Trophoblast cell (in vitro differentiated cells and primary cell): ENCODE data around the gene KRT8.
A peak's percentile ranks its signal among the peaks of the same experiment; 100 is the strongest.

Experiments used
- DNase-seq, 2 donors: peaks; one replicate each; pipeline ENCODE4 v3.0.0-alpha.2; 2016
- H2AFZ ChIP-seq: 2 replicates; pipeline ENCODE4 v1.6.1; 2013; ENCODE audit warnings: low read length, moderate library complexity, mild to moderate bottlenecking; ENCODE audit not compliant: insufficient read depth, poor library complexity
- H2AK5ac ChIP-seq: 2 replicates; pipeline ENCODE4 v1.6.1; 2013; ENCODE audit warnings: mild to moderate bottlenecking, low read length
- H2BK120ac ChIP-seq: 2 replicates; pipeline ENCODE4 v1.6.1; 2013; ENCODE audit warnings: low read length, mild to moderate bottlenecking, moderate library complexity; ENCODE audit not compliant: insufficient read depth, poor library complexity
- H2BK12ac ChIP-seq: 2 replicates; pipeline ENCODE4 v1.6.1; 2013; ENCODE audit warnings: mild to moderate bottlenecking, low read length, moderate library complexity
- H2BK5ac ChIP-seq: 2 replicates; pipeline ENCODE4 v1.6.1; 2013; ENCODE audit warnings: low read length, low read depth, moderate library complexity, mild to moderate bottlenecking; ENCODE audit not compliant: poor library complexity
- H3K14ac ChIP-seq: 2 replicates; pipeline ENCODE4 v1.6.1; 2013; ENCODE audit warnings: mild to moderate bottlenecking, low read length
- H3K18ac ChIP-seq: 2 replicates; pipeline ENCODE4 v1.6.1; 2013; ENCODE audit warnings: mild to moderate bottlenecking, low read length
- H3K23ac ChIP-seq: 2 replicates; pipeline ENCODE4 v1.6.1; 2013; ENCODE audit warnings: low read length
- H3K27ac ChIP-seq: 2 replicates; pipeline ENCODE4 v1.5.1; 2013; ENCODE audit warnings: low read depth, mild to moderate bottlenecking, inconsistent platforms, low read length, moderate library complexity
- H3K27me3 ChIP-seq: 2 replicates; pipeline ENCODE4 v1.6.1; 2013; ENCODE audit warnings: inconsistent platforms, mild to moderate bottlenecking, low read length, moderate library complexity; ENCODE audit not compliant: insufficient read depth
- H3K36me3 ChIP-seq, 2 experiments: 1 replicate in 1 of 2; 2 replicates in 1 of 2; pipeline ENCODE4 v1.6.1; 2013; ENCODE audit warnings: low read length in 2 of 2, mild to moderate bottlenecking in 2 of 2, moderate library complexity in 1 of 2; ENCODE audit not compliant: insufficient read depth in 2 of 2, control insufficient read depth in 1 of 2
- H3K4ac ChIP-seq: 2 replicates; pipeline ENCODE4 v1.6.1; 2013; ENCODE audit warnings: low read depth, mild to moderate bottlenecking, low read length, moderate library complexity
- H3K4me1 ChIP-seq, 2 experiments: 1 replicate in 1 of 2; 2 replicates in 1 of 2; pipeline ENCODE4 v1.6.1; 2013; ENCODE audit warnings: low read length in 2 of 2, mild to moderate bottlenecking in 2 of 2, moderate library complexity in 1 of 2; ENCODE audit not compliant: insufficient read depth in 2 of 2, control insufficient read depth in 1 of 2
- H3K4me2 ChIP-seq: 2 replicates; pipeline ENCODE4 v1.6.1; 2013; ENCODE audit warnings: inconsistent platforms, mild to moderate bottlenecking, low read length, moderate library complexity
- H3K4me3 ChIP-seq: 2 replicates; pipeline ENCODE4 v1.5.1; 2013; ENCODE audit warnings: mild to moderate bottlenecking, low read depth, low read length, inconsistent platforms
- H3K79me1 ChIP-seq: one replicate; pipeline ENCODE4 v1.6.1; 2013; ENCODE audit warnings: low read length
- H3K79me2 ChIP-seq: 2 replicates; pipeline ENCODE4 v1.6.1; 2013; ENCODE audit warnings: low read length, mild to moderate bottlenecking; ENCODE audit not compliant: control insufficient read depth, insufficient read depth, poor library complexity
- H3K9ac ChIP-seq: 2 replicates; pipeline ENCODE4 v1.6.1; 2013; ENCODE audit warnings: mild to moderate bottlenecking, low read length
- H3K9me3 ChIP-seq: 2 replicates; pipeline ENCODE4 v1.6.1; 2013; ENCODE audit warnings: low read depth, mild to moderate bottlenecking, control low read depth, inconsistent platforms, low read length; ENCODE audit not compliant: insufficient read depth
- H4K12ac ChIP-seq: 2 replicates; pipeline ENCODE4 v1.6.1; 2013; ENCODE audit warnings: low read depth, mild to moderate bottlenecking, low read length, moderate library complexity
- H4K8ac ChIP-seq: 2 replicates; pipeline ENCODE4 v1.6.1; 2013; ENCODE audit warnings: low read depth, mild to moderate bottlenecking, low read length, moderate library complexity
- H4K91ac ChIP-seq: one replicate; pipeline ENCODE4 v1.6.1; 2013; ENCODE audit warnings: low read depth, mild to moderate bottlenecking, low read length, moderate library complexity
- WGBS: extraction: QIAGEN DNeasy Blood & Tissue Kit; methylation state at CpG from one replicate; pipeline ENCODE4 v1.1.7; 2013; ENCODE audit warnings: missing lambda C conversion rate; ENCODE audit not compliant: insufficient read length, insufficient coverage; ENCODE audit errors: extremely low coverage; 5-methylcytosine and 5-hydroxymethylcytosine counted together

Gene KRT8

DNA sequence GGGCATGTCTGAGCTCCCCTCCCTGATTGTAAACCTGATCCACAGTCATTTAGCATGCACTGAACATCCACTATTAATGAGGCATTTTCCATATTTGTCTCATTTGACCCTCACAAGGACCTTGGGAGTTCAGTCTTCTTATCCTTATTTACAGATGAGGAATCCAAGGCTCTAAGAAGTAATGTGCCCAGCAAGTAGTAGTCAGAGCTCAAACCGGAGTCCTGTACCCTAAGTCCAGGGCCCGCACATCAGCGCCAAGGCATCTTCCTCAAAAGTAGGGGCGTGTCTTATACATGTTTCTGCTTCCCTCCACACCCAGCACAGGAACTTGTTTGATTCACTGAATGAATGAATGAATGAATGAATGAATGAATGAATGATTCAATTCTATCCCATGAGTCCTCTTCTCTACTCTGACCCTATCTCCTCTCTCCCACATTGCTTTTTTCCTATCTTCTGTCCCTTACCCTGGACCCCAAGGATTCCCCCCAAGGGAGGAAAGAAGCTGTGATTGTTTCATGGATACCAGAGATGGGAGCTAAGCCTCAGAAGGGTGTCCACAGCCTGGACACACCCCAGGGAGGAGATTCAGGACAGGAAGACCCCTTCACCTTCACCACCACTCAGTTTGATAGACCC is 21.8 kb upstream of the KRT8 start:
- no peak overlapping the region for H4K12ac ChIP-seq
- peak overlapping the region; percentile 88 for H2AK5ac ChIP-seq
- H3K9me3 ChIP-seq: no peaks in the 10 kb centered on the region
- H3K14ac ChIP-seq: peak overlapping the region; percentile 82
- H3K4me2 ChIP-seq: peak overlapping the region; percentile 17
- H4K8ac ChIP-seq: peak overlapping the region; percentile 63
- peak overlapping the region; percentile 97 for H2BK5ac ChIP-seq
- H3K4ac ChIP-seq: peak overlapping the region; percentile 78
- H3K79me1 ChIP-seq: peaks cover 57% of the 10 kb centered on the region
- H3K27ac ChIP-seq: peak overlapping the region; percentile 94
- peak overlapping the region; percentile 95 for H4K91ac ChIP-seq
- H3K4me3 ChIP-seq: no peak overlapping the region
- peak; percentile 58 to 69 for DNase-seq
- peaks cover 31 to 49% of the 10 kb centered on the region in 2 experiments for H3K4me1 ChIP-seq
- peak overlapping the region; percentile 42 for H2AFZ ChIP-seq
- H3K79me2 ChIP-seq: peaks cover 8% of the 10 kb centered on the region
- peak overlapping the region; percentile 94 for H2BK12ac ChIP-seq
- no peaks in the 10 kb centered on the region for H3K36me3 ChIP-seq
- peak overlapping the region; percentile 95 for H2BK120ac ChIP-seq
- H3K18ac ChIP-seq: peak overlapping the region; percentile 69
- no peak overlapping the region for H3K9ac ChIP-seq
- no CpG with 5 or more reads among the region's 4 CpGs for WGBS
- no peak overlapping the region for H3K23ac ChIP-seq
- H3K27me3 ChIP-seq: no peaks in the 10 kb centered on the region

DNA sequence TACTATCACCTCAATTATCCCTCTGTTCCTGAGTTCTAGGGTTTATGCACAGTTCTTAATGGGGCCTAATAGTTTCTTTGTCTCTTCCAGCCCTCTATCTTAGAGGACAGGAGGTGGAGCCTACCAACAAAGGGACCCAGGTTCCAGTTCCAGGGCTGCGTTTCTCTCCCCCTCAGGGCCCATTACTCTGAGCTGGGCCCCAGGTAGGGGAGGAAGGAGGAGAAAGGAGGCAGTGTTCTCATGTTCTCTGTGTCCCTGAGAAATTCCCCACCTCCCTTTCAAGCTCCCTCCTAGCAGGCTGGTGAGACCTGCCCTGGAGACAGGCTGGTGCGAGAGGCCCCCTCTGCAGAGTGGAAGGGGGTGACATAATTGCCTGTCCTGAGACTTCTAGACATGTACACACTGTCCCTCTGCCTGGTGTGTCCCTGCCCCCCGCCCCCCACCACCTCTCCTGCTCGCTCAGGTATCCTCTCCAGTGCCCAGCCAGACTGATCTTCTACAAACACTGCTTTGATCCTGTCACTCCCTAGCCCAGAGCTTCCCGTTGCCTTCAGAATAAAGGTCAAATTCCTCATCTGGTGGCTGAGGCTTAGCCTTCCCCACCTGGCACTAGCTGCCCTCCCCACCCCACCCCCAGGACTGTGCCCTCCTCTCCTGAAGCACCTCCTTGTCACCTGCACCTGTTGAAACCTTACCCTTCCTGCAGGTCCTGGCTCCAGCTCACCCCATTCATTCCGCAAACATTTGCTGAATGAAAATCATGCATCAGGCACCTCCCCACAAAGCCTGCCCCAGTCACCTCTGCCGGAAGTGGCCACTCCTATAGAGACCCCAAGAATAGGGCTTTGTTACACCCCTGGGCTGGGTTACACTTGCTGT is 21.1 kb upstream of the KRT8 start:
- Histone ChIP-seq H3K4me3 (no peak overlapping the region), H4K12ac (no peak overlapping the region), H2BK5ac (peak overlapping the region; percentile 97), H3K36me3 (no peaks in the 10 kb centered on the region), H3K14ac (peak overlapping the region; percentile 59), H3K18ac (peak overlapping the region; percentile 56), H4K91ac (peak overlapping the region; percentile 95), H2AK5ac (peak overlapping the region; percentile 88), H3K79me1 (peaks cover 64% of the 10 kb centered on the region), H3K4me1 (peaks cover 39 to 56% of the 10 kb centered on the region in 2 experiments), H3K27ac (peak overlapping the region; percentile 94), H2BK120ac (peak overlapping the region; percentile 95), H2BK12ac (peak overlapping the region; percentile 94), H3K4me2 (peak overlapping the region; percentile 19), H3K4ac (peak overlapping the region; percentile 78), H3K27me3 (no peaks in the 10 kb centered on the region), H2AFZ (no peak overlapping the region), H3K9ac (no peak overlapping the region), H4K8ac (peak overlapping the region; percentile 66), H3K23ac (no peak overlapping the region), H3K79me2 (peaks cover 11% of the 10 kb centered on the region), H3K9me3 (no peaks in the 10 kb centered on the region)
- no CpG with 5 or more reads among the region's 7 CpGs for WGBS
- peak; percentile 57 to 78 for DNase-seq

DNA sequence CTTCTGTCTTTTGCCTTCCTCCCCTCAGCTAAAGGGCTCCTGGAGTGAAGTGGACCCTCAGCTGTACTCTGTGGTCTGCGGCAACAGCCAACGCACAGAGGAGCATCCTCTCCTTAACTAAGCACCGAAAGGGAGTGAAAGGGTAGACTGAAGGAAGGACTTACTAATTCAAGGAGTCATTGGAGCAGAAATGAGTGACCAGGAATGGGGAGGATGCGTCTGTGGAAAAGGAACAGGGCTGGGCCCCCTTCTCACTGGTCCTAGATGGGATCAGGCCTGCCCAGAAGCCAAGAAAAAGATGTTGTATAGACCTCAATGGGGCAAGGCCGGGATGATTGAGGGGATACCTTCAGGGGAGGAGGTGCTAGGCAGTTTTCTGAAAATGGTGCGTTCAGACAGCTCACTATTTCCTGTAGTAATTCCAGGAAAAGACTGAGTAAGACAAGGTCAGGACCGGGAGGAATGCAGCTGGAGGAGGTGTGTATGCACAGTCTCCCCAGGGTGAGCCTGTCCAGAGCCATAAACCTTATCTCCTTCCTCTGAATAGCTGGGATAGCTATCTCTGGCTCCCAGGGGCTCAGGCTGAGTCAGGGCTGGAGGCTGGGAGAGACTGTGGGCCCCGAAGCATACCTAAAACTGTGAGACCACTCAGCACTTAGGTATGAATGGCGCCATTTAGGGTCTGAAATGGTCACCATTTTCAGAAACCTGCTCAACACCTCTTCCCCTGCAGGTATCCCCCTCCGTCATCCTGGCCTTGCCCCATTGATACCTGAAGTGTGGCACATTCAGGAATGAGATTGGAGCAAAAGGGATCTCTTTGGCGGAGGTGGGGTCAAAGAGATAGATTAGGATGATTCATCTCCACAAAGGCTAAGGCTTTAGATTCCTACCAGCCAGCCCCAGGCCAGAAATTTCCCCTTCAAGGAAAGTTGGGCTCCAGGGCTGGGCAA is 20.2 kb upstream of the KRT8 start:
- WGBS: no CpG with 5 or more reads among the region's 11 CpGs

More for the DNA sequence above, 20.2 kb upstream of the KRT8 start:
- Histone ChIP-seq H3K18ac (peak overlapping the region; percentile 85), H3K27me3 (no peaks in the 10 kb centered on the region), H3K9me3 (no peaks in the 10 kb centered on the region), H2AK5ac (peak overlapping the region; percentile 74), H4K12ac (peak overlapping the region; percentile 5), H2AFZ (peak overlapping the region; percentile 48), H4K91ac (peak overlapping the region; percentile 98), H3K4ac (peak overlapping the region; percentile 91), H3K79me1 (peaks cover 72% of the 10 kb centered on the region), H3K4me1 (peaks cover 46 to 62% of the 10 kb centered on the region in 2 experiments), H3K36me3 (no peaks in the 10 kb centered on the region), H3K14ac (peak overlapping the region; percentile 87), H3K4me2 (peak overlapping the region; percentile 34), H2BK5ac (peak overlapping the region; percentile 98), H3K79me2 (peaks cover 14% of the 10 kb centered on the region), H3K4me3 (no peak overlapping the region), H4K8ac (peak overlapping the region; percentile 70), H3K27ac (peak overlapping the region; percentile 99), H3K23ac (no peak overlapping the region), H2BK120ac (peak overlapping the region; percentile 97), H2BK12ac (peak overlapping the region; percentile 84), H3K9ac (no peak overlapping the region)
- DNase-seq: peak; percentile 99
